ENCODE data around the gene TNIK.

TNIK gene

GRCh38 chr3:171181907-171182690, 278.1 kb downstream of the TNIK start:
- no peak for DNase-seq

- DNase-seq: no peak
Observed at GRCh38 chr3:171178714-171179113, 281.5 kb downstream of the TNIK start.

GRCh38 chr3:171177553-171177952, 282.7 kb downstream of the TNIK start:
- no peak for DNase-seq

- no peak for DNase-seq
Observed at GRCh38 chr3:171177056-171177455, 283.1 kb downstream of the TNIK start.

GRCh38 chr3:171176244-171176933, 283.8 kb downstream of the TNIK start:
- no peak for DNase-seq

- DNase-seq: no peak
Observed at GRCh38 chr3:171175741-171176234, 284.4 kb downstream of the TNIK start.

- no peak for DNase-seq
Observed at GRCh38 chr3:171173736-171174135, 286.5 kb downstream of the TNIK start.

- DNase-seq: peak; percentile 31
Observed at GRCh38 chr3:171172070-171172469, 288.1 kb downstream of the TNIK start.

GRCh38 chr3:171169866-171170265, 290.3 kb downstream of the TNIK start:
- DNase-seq: no peak

- DNase-seq: no peak
Observed at GRCh38 chr3:171169443-171169842, 290.8 kb downstream of the TNIK start.

GRCh38 chr3:171168551-171168950, 291.7 kb downstream of the TNIK start:
- DNase-seq: no peak

- no peak for DNase-seq
Observed at GRCh38 chr3:171168086-171168485, 292.1 kb downstream of the TNIK start.

- DNase-seq: no peak
Observed at GRCh38 chr3:171165983-171166382, 294.2 kb downstream of the TNIK start.

GRCh38 chr3:171165499-171165921, 294.7 kb downstream of the TNIK start:
- DNase-seq: no peak

GRCh38 chr3:171164067-171164465, 296.1 kb downstream of the TNIK start:
- no peak for DNase-seq

GRCh38 chr3:171163101-171164066, 296.8 kb downstream of the TNIK start:
- DNase-seq: peak; percentile 25

- no peak for DNase-seq
Observed at GRCh38 chr3:171160325-171160724, 299.9 kb downstream of the TNIK start.

GRCh38 chr3:171159822-171160157, 300.4 kb downstream of the TNIK start:
- no peak for DNase-seq

- no peak for DNase-seq
Observed at GRCh38 chr3:171159024-171159821, 301.0 kb downstream of the TNIK start.

- no peak for DNase-seq
Observed at GRCh38 chr3:171157980-171158379, 302.2 kb downstream of the TNIK start.

GRCh38 chr3:171157286-171157685, 302.9 kb downstream of the TNIK start:
- no peak for DNase-seq

- DNase-seq: no peak
Observed at GRCh38 chr3:171156401-171157010, 303.7 kb downstream of the TNIK start.
